SK-N-SH (cell line): Measurements from ENCODE around the gene MAF.

Source experiments
- CTCF ChIP-seq: fragments of 200-600 bp; sonication (generic); IDR thresholded peaks from 2 replicates; pipeline ENCODE4 v1.6.1; 2017; ENCODE audit warnings: antibody characterized with exemption, mild to moderate bottlenecking, moderate library complexity
- JUND ChIP-seq: IDR thresholded peaks from 2 replicates; pipeline ENCODE4 v1.4.0; 2012

GRCh38 chr16:79627092-79627491, 26.6 kb upstream of the MAF start:
- TF ChIP-seq JUND (no peak), CTCF (no peak)
